Activated CD8-positive, alpha-beta T cell treated with anti-CD3 and anti-CD28 coated beads for 36 hours (primary cell): Measurements from ENCODE around the gene GLG1. TPM values are rescaled to one million over a fixed set of nuclear protein-coding genes. Genes with fewer than 3 reads are reported as not detected.
"Not testable (repeated sequence)": the region's sequence is repeated elsewhere in the genome, so short reads cannot be mapped to it uniquely, and the experiment has no call there.

ENCODE experiments used
- ATAC-seq: fragments of 200-7000 bp; cut with Tn5 transposase; one replicate; pipeline ENCODE4 v1.10.0; 2021; ENCODE audit warnings: mild to moderate bottlenecking, moderate library complexity
- CTCF ChIA-PET: fragments of 350-600 bp; sonication (Branson Sonifier 250); formaldehyde crosslinking; loops from one replicate; lab custom pipeline; 2021; ENCODE audit warnings: antibody characterized with exemption; lab: Charles Lee
- POLR2A ChIA-PET: fragments of 350-600 bp; sonication (Branson Sonifier 250); formaldehyde crosslinking; loops from one replicate; lab custom pipeline; 2021; ENCODE audit warnings: antibody characterized with exemption; lab: Charles Lee
- DNase-seq: peaks from one replicate; pipeline ENCODE4 v3.0.0-alpha.2; 2020
- H3K27ac Mint-ChIP-seq: one replicate; pipeline ENCODE4 v1.8.0; 2021; ENCODE audit warnings: mild to moderate bottlenecking, mixed read lengths
- H3K27me3 Mint-ChIP-seq: one replicate; pipeline ENCODE4 v1.8.0; 2021; ENCODE audit warnings: mixed read lengths
- H3K36me3 Mint-ChIP-seq: one replicate; pipeline ENCODE4 v1.8.0; 2021; ENCODE audit warnings: low read depth, mixed read lengths
- H3K4me1 Mint-ChIP-seq: one replicate; pipeline ENCODE4 v1.8.0; 2021; ENCODE audit warnings: low read depth, mixed read lengths
- H3K4me3 Mint-ChIP-seq: one replicate; pipeline ENCODE4 v1.8.0; 2021; ENCODE audit warnings: mild to moderate bottlenecking, moderate library complexity, mixed read lengths
- H3K9me3 Mint-ChIP-seq: one replicate; pipeline ENCODE4 v1.8.0; 2021; ENCODE audit warnings: mixed read lengths
- intact Hi-C: fragments of 100-400 bp; cut with micrococcal nuclease; formaldehyde crosslinking; loops from one replicate; pipeline ENCODE4 v1.10.0; 2022
- total RNA-seq, 2 experiments: library from RNA; stranded (reverse); gene quantifications; one replicate each; pipeline ENCODE4 v1.2.3, GENCODE V29; 2021

GLG1 gene
- total RNA-seq, 2 experiments from 2014 or later = 70.0 to 74.9 TPM

GRCh38 chr16:74409185-74409981 lies 197.5 kb downstream of the GLG1 start:
- H3K4me3 Mint-ChIP-seq, intact Hi-C loops, DNase-seq, H3K27ac Mint-ChIP-seq, ATAC-seq, H3K36me3 Mint-ChIP-seq, H3K4me1 Mint-ChIP-seq, H3K9me3 Mint-ChIP-seq, POLR2A ChIA-PET, CTCF ChIA-PET, H3K27me3 Mint-ChIP-seq: not testable (repeated sequence)

GRCh38 chr16:74407362-74407705 lies 199.6 kb downstream of the GLG1 start:
- H3K4me3 Mint-ChIP-seq, ATAC-seq, POLR2A ChIA-PET, CTCF ChIA-PET, H3K9me3 Mint-ChIP-seq, H3K4me1 Mint-ChIP-seq, H3K27ac Mint-ChIP-seq, H3K36me3 Mint-ChIP-seq, intact Hi-C loops, DNase-seq, H3K27me3 Mint-ChIP-seq: not testable (repeated sequence)

- peak; percentile 51 for ATAC-seq
- H3K9me3 Mint-ChIP-seq, H3K4me3 Mint-ChIP-seq, DNase-seq, POLR2A ChIA-PET, intact Hi-C loops, CTCF ChIA-PET, H3K27ac Mint-ChIP-seq, H3K27me3 Mint-ChIP-seq, H3K36me3 Mint-ChIP-seq, H3K4me1 Mint-ChIP-seq: not testable (repeated sequence)
These were observed 200.1 kb downstream of the GLG1 start for GRCh38 chr16:74406600-74407361.

GRCh38 chr16:74404148-74404933 lies 202.6 kb downstream of the GLG1 start:
- DNase-seq, H3K4me3 Mint-ChIP-seq, H3K4me1 Mint-ChIP-seq, H3K27ac Mint-ChIP-seq, H3K9me3 Mint-ChIP-seq, ATAC-seq, intact Hi-C loops, H3K27me3 Mint-ChIP-seq, POLR2A ChIA-PET, CTCF ChIA-PET, H3K36me3 Mint-ChIP-seq: not testable (repeated sequence)

- CTCF ChIA-PET, H3K27ac Mint-ChIP-seq, H3K9me3 Mint-ChIP-seq, H3K4me1 Mint-ChIP-seq, H3K4me3 Mint-ChIP-seq, ATAC-seq, H3K36me3 Mint-ChIP-seq, DNase-seq, H3K27me3 Mint-ChIP-seq, intact Hi-C loops: not testable (repeated sequence)
- POLR2A ChIA-PET = interaction anchor here (0.6 kb wide), 1 partner anchor 37 kb away, joined by 3 read pairs; no protein-coding TSS in a partner anchor
These were observed 206.7 kb downstream of the GLG1 start for GRCh38 chr16:74400238-74400637.

- POLR2A ChIA-PET, H3K27me3 Mint-ChIP-seq, H3K4me1 Mint-ChIP-seq, intact Hi-C loops, H3K27ac Mint-ChIP-seq, ATAC-seq, CTCF ChIA-PET, H3K9me3 Mint-ChIP-seq, H3K4me3 Mint-ChIP-seq, H3K36me3 Mint-ChIP-seq, DNase-seq: not testable (repeated sequence)
These were observed 208.6 kb downstream of the GLG1 start for GRCh38 chr16:74398212-74398895.

Other genes with a start within 250 kb of the GLG1 start
- gene NPIPB15, start 230.8 kb downstream of the GLG1 start, total RNA-seq = 1 to 10 TPM; 1.7 to 1.8 TPM
- gene CLEC18B, start 185.6 kb downstream of the GLG1 start, total RNA-seq = under 1 TPM in 1 of 2 experiments, not detected in 1; 0.22 TPM
- 10 to 100 TPM; 96.5 to 99.8 TPM for gene RFWD3, start 59.8 kb upstream of the GLG1 start, total RNA-seq
- 10 to 100 TPM; 18.5 to 18.8 TPM for gene MLKL, start 93.7 kb upstream of the GLG1 start, total RNA-seq
- gene FA2H, start 167.7 kb upstream of the GLG1 start, total RNA-seq = not detected